HG03066 (cell line): ENCODE results near the gene DISP3.

ENCODE experiments used
- ATAC-seq: cut with Tn5 transposase; IDR thresholded peaks from one replicate; pipeline ENCODE4 v1.9.1; 2021; ENCODE audit warnings: low read depth; ENCODE audit not compliant: unreplicated experiment

DISP3 gene

GRCh38 chr1:11458811-11459275 lies 20.1 kb upstream of the DISP3 start:
- ATAC-seq, result no peak

- ATAC-seq, result no peak
Measured at GRCh38 chr1:11461531-11462137, 17.3 kb upstream of the DISP3 start.

GRCh38 chr1:11462224-11462923 lies 16.6 kb upstream of the DISP3 start:
- ATAC-seq, result no peak

GRCh38 chr1:11463177-11463576 lies 15.8 kb upstream of the DISP3 start:
- no peak for ATAC-seq

GRCh38 chr1:11465307-11465706 lies 13.6 kb upstream of the DISP3 start:
- no peak for ATAC-seq

GRCh38 chr1:11466416-11466815 lies 12.5 kb upstream of the DISP3 start:
- ATAC-seq, result no peak

- ATAC-seq, result no peak
Measured at GRCh38 chr1:11468878-11469277, 10.1 kb upstream of the DISP3 start.

- ATAC-seq, result no peak
Measured at GRCh38 chr1:11470912-11471311, 8.0 kb upstream of the DISP3 start.

GRCh38 chr1:11471473-11471872 lies 7.5 kb upstream of the DISP3 start:
- no peak for ATAC-seq

- no peak for ATAC-seq
Measured at GRCh38 chr1:11472284-11472683, 6.7 kb upstream of the DISP3 start.

GRCh38 chr1:11472741-11473140 lies 6.2 kb upstream of the DISP3 start:
- no peak for ATAC-seq

GRCh38 chr1:11473491-11474034 lies 5.4 kb upstream of the DISP3 start:
- no peak for ATAC-seq

- no peak for ATAC-seq
Measured at GRCh38 chr1:11474826-11475225, 4.1 kb upstream of the DISP3 start.

GRCh38 chr1:11475748-11476147 lies 3.2 kb upstream of the DISP3 start:
- ATAC-seq, result no peak

GRCh38 chr1:11479375-11479979 lies 522 bp downstream of the DISP3 start:
- ATAC-seq, result no peak

GRCh38 chr1:11481019-11481418 lies 2.1 kb downstream of the DISP3 start:
- no peak for ATAC-seq

GRCh38 chr1:11482198-11482597 lies 3.2 kb downstream of the DISP3 start:
- ATAC-seq, result no peak

- no peak for ATAC-seq
Measured at GRCh38 chr1:11482701-11483479, 3.9 kb downstream of the DISP3 start.

- no peak for ATAC-seq
Measured at GRCh38 chr1:11483581-11484320, 4.8 kb downstream of the DISP3 start.

- ATAC-seq, result no peak
Measured at GRCh38 chr1:11484321-11484655, 5.3 kb downstream of the DISP3 start.
